NCI-H82 (cell line): ENCODE data around the gene IGFL2.
"Not testable (repeated sequence)": the region's sequence is repeated elsewhere in the genome, so short reads cannot be mapped to it uniquely, and the experiment has no call there.

Experiments
- DNase-seq: peaks from one replicate; lab custom pipeline; 2025; lab: John Stamatoyannopoulos, UW

The IGFL2 gene

DNA sequence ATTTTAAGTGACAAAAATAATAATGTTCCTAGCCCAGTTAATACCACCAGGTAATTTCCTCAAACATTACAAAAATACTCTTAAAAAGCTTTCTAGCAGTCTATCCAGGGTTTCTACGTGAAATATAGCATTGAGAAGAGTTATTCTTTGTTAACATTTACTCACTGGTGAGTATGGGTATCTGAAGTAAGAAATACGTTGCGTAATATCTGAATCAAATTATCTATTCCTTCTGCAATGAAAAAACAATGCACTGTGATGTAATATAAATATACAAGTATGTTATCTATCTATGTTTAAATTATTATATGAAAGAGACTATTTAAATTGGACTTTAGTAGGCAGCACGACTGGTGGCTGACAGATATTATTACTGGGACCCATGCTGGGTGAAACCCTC is 5.7 kb upstream of the IGFL2 start:
- no peak for DNase-seq

DNA sequence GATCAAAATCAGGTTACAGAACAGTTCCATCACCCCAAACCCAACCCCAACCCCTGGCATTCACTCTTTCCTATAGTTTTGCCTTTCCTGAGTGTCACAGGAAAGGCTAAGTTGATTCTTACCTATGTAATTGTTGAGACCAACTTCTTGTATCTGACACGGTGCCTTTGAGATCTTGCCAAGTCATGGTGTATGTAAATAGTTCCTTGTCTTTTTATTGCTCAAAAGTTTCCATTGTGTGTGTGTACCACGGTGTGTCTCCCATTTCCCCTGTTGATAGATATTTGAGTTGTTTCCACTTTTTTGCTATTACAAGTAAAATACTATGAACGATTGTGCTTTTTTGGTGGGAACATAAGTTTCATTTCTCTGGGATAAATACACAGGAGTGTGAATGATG is 3.3 kb upstream of the IGFL2 start:
- no peak for DNase-seq

GRCh38 chr19:46147166-46147740 is 785 bp upstream of the IGFL2 start:
- no peak for DNase-seq

DNA sequence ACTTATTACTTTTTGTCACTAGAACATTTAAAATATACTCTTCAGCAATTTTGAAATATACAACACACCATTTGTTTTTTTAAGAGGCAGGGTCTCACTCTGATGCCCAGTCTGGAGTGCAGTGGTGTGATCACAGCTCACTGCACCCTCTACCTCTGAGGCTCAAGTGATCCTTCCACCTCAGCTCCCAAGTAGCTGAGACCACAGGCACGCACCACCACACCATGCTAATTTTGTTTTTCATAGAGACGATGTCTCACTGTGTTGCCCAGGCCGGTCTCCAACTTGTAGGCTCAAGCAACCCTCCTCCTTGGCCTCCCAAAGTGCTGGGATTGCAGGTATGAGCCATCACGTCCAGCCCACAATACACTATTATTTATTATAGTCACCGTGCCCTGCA is 2.6 kb downstream of the IGFL2 start:
- no peak for DNase-seq

- no peak for DNase-seq
These were observed 7.2 kb downstream of the IGFL2 start for GRCh38 chr19:46155237-46155636.

DNA sequence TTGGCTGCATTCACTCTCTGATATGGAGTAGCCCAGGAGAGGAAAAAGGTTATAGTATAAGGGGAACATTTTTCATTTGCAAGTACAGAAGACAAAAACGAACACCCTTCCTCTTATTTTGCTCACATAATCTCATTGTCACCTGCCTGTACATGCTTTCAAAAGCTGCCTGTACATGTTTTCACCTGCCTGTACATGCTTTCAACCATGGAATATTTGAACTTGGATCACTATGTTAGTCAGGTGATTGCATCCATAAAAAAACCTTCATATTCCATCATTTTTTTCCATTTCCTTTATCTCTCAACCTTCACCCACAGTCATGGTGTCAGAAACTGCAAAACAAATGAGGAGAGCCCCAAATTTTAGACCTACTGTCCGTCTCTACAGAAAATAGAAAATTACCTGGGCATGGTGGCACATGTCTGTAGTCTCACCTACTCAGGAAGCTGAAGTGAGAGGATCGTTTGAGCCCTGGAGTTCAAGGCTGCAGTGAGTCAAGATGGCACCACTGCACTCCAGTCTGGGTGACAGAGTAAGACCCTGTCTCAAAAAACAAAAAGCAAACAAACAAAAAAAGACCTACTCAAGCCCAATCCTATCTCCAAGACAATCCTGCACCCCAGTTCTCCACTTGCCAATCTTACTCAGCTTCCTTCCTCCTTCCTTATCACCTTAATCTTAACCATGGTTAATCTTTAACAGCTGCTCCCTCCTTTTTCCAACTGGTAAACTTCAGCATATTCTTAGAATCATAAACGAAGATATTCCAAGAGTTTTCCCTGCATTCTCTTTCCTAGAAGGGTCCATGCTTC is 11.6 kb downstream of the IGFL2 start:
- DNase-seq: no peak

GRCh38 chr19:46160233-46160775 is 12.3 kb downstream of the IGFL2 start:
- DNase-seq: no peak

- not testable (repeated sequence) for DNase-seq
These were observed 13.7 kb downstream of the IGFL2 start for GRCh38 chr19:46161642-46162257.

DNA sequence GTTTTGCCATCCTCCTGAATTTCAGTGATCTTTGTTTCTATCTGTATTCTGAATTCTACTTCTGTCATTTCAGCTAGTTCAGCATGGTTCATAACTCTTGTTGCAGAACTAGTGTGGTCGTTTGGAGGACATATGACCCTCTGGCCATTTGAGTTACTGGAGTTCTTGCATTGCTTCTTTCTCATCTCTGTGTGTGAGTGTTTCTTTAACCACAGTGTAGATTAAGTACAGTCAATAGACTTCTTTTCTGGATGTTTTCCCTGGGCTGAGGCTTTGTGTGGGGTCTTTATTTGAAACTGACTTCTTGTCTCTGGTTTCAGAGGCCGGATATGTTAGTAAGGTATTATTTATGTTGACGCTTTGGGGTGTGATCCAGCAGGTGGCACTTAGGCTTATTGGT is 14.7 kb downstream of the IGFL2 start:
- DNase-seq: no peak

GRCh38 chr19:46173886-46174480 is 25.9 kb downstream of the IGFL2 start:
- no peak for DNase-seq

GRCh38 chr19:46176116-46176860 is 28.2 kb downstream of the IGFL2 start:
- no peak for DNase-seq

GRCh38 chr19:46179076-46179759 is 31.2 kb downstream of the IGFL2 start:
- DNase-seq: no peak

- DNase-seq: no peak
These were observed 32.8 kb downstream of the IGFL2 start for GRCh38 chr19:46180701-46181387.

GRCh38 chr19:46181388-46181779 is 33.3 kb downstream of the IGFL2 start:
- no peak for DNase-seq

DNA sequence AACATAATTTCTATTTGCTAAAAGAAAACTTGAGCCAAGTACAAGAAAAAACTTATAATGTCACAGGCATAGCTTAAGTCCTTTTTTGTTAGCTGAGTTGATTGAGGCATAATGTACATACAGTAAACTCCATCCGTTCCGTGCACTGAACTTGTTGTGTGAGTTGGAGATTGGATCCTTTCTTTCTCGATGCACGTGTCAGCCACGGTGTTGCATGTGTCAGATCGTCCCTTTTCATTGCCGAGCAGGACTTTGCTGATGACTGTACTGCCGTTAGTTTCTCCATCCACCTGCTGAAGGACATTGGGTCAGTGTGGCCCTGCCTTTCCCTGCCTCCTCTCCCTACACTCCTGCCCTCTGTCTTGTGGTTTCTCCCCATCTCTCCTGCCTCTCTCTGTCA is 34.4 kb downstream of the IGFL2 start:
- DNase-seq: no peak

- DNase-seq: not testable (repeated sequence)
These were observed 37.0 kb downstream of the IGFL2 start for GRCh38 chr19:46184775-46185710.

- DNase-seq: no peak
These were observed 38.2 kb downstream of the IGFL2 start for GRCh38 chr19:46186101-46186716.

DNA sequence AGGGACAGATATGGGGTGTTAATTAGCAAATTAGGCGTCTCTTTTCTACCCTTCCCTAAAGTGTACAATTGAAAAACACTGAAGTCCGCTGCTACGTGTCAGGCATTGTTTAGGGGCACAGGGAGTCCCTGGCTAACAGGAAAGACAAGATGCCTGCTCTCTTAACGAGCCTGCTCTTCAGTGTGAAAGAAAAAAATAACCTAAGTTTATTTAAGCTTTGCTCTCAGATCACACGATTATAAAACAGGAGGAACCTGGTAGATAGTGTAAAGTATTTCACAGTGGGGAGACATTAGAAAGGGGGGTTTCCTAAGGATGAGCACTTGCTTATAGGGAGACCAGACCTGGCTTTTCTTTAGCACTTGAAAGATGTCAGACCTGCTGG is 38.7 kb downstream of the IGFL2 start:
- no peak for DNase-seq
